Lung microvascular endothelial cell (primary cell): ENCODE results near the gene POLR1A. TPM values are rescaled to one million over a fixed set of nuclear protein-coding genes. Genes with fewer than 3 reads are reported as not detected.

Experiments
- DNase-seq, 2 donors: peaks; one replicate each; pipeline versions ENCODE4 v3.0.0 to v3.0.0-alpha.2; 2010; ENCODE audit warnings: low read depth in 2 of 2
- total RNA-seq: library from RNA; depleted of rRNA; stranded (reverse); fragments of >200 nt; gene quantifications from 2 replicates; pipeline ENCODE4 v1.2.1, GENCODE V29; 2014

Gene POLR1A
- total RNA-seq, 1 donor from 2014 or later, result 8.7 TPM

DNA sequence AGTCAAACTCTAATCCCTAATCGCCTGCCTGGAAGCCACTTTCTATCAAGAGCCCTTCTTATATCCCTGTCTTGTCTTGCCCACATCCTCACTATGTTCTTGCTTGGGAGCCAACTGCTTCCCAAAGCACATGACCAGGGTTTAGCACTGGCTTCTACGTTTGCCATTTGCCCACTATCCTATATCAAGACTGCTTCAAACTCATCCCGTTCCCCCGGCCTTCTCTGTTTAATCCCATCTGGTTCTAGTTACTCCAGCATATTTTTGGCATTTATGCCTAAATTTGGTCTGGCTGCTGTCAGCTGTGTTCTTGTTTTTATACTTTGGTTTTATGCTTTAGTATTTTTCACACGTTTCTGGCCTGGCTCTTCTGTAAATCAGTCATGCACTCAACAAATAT lies 40.2 kb downstream of the POLR1A start:
- no peak for DNase-seq

- peak in 1 of 2 donors; percentile 54 for DNase-seq
Measured at GRCh38 chr2:86064006-86064405, 41.7 kb downstream of the POLR1A start.

DNA sequence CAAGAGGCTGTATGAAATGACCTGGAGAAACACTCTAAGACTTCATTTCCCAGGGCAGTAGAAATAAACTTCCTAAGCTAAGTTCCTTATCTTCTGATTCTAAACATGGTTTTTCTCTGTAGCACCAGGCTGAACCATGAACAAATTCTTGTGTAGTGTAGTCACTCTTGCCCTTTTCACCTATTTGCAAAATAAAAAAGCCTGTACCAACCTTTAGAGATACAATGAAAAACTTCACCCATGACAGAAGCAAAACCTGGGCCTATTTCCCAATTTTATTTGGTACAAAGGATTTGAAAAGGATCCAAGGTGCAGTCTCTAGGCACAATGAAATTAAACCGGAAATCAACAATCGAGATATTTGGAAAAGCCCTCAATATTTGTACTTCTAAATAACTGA lies 43.6 kb downstream of the POLR1A start:
- peak; percentile 38 to 69 for DNase-seq

DNA sequence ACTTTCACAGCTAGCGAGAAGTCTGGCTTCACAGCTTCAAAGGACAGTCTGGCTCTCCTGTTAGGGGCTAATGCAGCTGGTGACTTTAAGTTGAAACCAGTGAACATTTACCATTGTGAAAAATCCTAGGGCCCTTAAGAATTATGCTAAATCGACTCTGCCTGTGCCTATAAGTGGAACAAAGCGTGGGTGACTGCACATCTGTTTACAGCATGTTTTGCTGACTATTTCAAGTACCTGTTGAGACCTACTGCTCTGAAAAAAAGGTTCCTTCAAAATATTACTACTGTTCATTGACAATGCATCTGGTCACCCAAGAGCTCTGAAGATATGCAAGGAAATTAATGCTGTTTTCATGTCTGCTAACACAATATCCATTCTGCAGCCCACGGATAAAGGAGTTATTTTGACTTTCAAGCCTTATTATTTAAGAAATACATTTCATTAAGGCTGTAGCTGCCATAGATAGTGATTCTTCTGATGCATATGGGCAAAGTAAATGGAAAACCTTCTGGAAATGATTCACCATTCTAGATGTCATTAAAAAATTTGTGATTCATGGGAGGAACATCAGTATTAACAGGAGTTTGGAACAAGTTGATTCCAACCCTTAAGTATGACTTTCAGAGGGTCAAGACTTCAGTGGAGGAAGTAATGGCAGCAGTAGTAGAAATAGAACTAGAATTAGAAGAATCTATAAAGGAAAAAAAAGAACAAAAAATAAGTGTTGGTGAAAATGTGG lies 48.9 kb downstream of the POLR1A start:
- no peak for DNase-seq

DNA sequence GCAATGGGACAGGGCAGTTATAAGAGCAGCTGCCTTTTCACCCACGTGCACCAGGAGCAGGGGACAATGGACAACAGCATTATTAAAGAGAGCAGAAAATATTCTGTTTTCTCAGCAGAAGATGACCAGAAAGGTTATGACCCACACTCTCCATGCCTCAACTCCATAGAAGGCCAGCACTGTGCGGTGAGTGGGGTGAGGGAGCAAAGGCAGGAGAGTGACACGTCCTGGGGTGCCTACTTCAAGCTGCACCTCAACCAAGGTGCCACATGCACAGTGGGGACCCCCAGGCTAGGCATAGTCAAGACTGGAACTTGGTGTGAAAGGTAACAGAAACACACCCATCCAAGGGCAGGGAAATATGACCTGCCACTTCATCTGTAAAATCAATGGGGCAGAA lies 50.4 kb downstream of the POLR1A start:
- DNase-seq, result no peak

- no peak for DNase-seq
Measured at GRCh38 chr2:86054535-86055082, 51.1 kb downstream of the POLR1A start.

DNA sequence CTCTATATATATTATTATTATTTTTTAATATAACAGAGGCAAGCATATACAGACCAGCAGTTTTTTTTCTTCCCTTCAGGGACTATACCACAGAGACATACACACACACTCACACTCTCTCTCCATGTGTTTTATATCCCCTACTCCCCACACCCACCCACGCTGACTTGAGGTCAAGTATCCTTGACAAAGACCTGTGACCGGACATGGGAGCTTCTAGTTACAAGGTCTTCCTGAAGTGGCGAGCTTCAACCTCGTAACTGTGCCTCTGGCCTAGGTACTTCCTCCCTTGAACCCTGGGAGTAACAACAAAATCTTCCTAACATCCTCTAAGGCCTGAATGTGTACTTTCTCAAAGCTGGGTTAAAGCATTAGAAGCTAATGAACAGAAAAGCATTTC lies 52.5 kb downstream of the POLR1A start:
- DNase-seq, result no peak

DNA sequence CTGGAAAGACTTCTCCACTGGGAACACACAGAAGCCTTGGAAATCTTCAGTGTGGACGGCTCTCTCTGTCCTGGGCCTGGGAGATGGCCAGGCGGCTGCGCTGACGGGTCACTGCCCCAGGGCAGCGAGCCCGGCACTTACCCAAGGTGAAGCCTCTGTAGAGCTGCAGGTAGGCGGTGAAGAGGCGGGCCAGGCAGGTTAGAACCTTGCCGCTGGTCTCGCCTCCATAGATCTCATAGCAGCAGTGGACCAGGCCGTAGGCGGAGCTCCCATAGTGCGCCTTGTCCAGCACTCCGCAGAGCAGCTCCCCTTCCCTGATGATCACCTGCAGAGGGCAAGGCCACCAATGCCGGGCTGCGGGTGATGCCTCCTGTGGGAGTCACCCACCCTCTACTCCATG lies 53.0 kb downstream of the POLR1A start:
- no peak for DNase-seq

- no peak for DNase-seq
Measured at GRCh38 chr2:86052265-86052664, 53.4 kb downstream of the POLR1A start.

DNA sequence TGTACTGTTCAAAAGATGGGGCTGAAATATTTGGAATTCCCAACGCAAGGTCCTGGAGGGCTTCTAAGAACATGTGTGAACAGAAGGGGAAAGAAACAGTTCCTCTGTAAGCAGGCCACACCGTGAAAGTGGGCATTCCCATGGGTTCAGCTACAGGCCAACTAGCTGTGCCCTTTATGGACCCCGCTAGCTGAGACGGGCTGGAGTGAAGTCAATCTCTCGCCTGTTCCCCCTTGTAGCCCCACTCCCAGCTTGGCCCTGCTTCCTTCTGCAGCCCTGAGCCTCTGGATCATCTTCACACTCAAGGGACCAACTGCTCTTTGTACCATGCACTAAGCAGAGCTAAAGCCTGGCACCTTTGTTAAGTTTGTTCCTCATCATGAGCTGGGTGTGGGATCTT lies 55.4 kb downstream of the POLR1A start:
- no peak for DNase-seq

GRCh38 chr2:86049529-86049928 lies 56.2 kb downstream of the POLR1A start:
- DNase-seq, result no peak

GRCh38 chr2:86048888-86049287 lies 56.8 kb downstream of the POLR1A start:
- no peak for DNase-seq

- DNase-seq, result no peak
Measured at GRCh38 chr2:86048383-86048701, 57.3 kb downstream of the POLR1A start.

- no peak for DNase-seq
Measured at GRCh38 chr2:86047575-86048382, 57.9 kb downstream of the POLR1A start.

GRCh38 chr2:86045541-86045940 lies 60.1 kb downstream of the POLR1A start:
- peak; percentile 50 to 52 for DNase-seq

DNA sequence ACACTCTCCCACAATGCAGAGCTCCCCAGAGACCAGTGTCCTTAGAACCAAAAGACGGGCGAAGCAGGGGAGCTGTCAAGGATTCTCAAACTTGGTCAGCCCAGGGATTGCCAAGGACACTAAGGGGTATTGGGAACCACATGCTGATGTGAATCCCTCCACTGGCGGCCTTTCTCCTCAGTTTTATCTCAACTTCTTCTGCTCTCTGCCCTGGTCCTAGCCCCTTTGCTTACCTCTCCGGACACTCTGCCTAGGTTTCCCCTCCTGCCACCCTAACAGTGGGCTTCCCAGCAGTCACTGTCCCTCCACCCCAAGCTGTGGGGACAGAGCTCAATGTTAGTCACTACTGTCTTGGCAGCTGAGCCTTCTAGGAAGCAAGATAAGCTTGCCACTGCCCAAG lies 61.1 kb downstream of the POLR1A start:
- no peak for DNase-seq

- no peak for DNase-seq
Measured at GRCh38 chr2:86044045-86044444, 61.6 kb downstream of the POLR1A start.

DNA sequence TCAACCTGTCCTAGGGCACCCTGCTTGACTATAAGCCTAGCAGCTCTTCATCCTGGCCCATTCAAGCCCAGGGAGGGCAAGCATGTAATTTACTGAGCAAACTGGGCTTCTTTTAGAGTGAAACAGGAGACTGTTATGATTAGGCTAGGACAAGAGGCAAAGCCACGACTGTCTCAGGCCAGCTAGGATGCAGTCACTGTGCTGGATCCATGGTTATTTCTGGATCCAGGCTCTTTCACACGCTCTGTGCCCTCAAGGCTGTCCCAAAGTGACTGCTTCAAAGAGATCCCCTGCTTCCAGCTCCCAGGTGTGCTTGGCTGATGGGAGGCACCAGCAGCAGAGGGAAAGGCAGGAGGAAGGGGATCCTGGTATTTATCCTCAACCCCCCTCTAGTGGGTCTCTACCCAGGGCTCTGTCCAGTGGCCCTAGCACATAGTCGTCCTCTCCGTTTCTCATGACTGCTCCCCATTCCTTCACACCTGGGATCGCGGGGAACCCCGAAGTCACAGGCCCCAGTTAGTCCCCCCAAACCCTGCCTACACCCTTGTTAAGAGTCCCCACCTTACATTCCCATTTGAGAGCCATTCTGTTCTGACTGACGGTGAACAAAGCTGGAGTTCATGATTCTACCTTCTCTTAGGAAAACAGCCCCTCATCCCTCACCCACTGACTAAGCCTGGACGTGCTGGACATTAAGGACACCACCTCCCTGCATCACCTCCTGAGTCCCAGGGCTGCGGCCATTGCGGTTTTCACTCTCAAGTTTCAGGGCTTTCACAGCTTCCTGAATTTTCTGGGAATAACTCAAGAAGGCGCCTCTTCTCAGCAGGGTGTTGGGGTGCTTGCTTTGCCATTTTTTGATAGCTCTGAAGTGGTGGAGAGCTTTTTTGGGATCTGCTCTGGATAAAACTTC lies 63.2 kb downstream of the POLR1A start:
- DNase-seq, result no peak

GRCh38 chr2:86039963-86040655 lies 65.6 kb downstream of the POLR1A start:
- no peak for DNase-seq

DNA sequence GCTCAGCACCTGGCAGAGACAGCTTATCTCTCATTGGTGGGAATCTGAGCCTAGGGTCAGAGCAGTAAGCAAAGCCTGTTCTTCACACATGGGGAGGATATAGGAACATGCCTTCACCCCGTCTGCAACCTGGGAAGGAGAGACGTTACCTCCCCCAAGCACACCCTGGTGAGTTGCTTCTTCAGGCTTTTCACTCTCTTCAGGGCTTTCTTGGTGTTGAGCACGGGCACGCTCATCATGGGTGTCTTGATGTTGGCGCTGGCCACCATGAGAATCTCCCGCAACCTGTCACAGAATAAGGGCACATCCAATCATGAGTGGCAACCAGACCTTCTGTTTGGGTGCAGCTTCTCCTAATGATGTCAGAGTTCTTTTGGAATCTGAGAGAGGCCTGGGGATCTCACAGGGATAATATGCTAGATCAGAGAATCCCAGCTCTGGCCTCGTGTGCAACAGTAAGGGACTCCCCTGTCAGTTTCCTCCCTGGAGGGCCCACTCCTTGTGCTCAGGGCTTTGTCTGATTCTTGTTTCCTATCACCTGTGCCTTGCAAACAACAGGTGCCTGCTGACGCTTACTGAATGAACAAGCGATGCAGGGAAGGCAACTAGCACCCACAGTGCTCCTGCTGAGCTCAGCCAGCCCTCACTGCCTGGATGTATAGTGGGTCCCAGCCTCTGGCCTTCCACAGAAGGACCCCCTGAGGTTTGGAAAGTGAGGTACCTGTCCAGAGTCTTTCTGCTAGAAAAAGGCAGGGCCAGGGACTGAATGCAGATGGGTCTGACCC lies 66.3 kb downstream of the POLR1A start:
- no peak for DNase-seq
